IPS-18a (cell line): ENCODE results near the gene RBM28.

Source experiments
- H3K27ac ChIP-seq: one replicate; pipeline ENCODE4 v1.5.1; 2013; ENCODE audit warnings: low read length
- H3K27me3 ChIP-seq: one replicate; pipeline ENCODE4 v1.6.1; 2013; ENCODE audit warnings: mild to moderate bottlenecking, low read length; ENCODE audit not compliant: control insufficient read depth, insufficient read depth
- H3K36me3 ChIP-seq: one replicate; pipeline ENCODE4 v1.6.1; 2013; ENCODE audit warnings: low read depth, low read length; ENCODE audit not compliant: control insufficient read depth
- H3K4me1 ChIP-seq: one replicate; pipeline ENCODE4 v1.6.1; 2013; ENCODE audit warnings: low read depth, low read length; ENCODE audit not compliant: control insufficient read depth
- H3K4me3 ChIP-seq: one replicate; pipeline ENCODE4 v1.5.1; 2013; ENCODE audit warnings: low read length
- H3K9ac ChIP-seq: one replicate; pipeline ENCODE4 v1.6.1; 2013; ENCODE audit warnings: mild to moderate bottlenecking, low read length, moderate library complexity
- H3K9me3 ChIP-seq: one replicate; pipeline ENCODE4 v1.6.1; 2013; ENCODE audit warnings: low read depth, low read length; ENCODE audit not compliant: control insufficient read depth

Gene RBM28

GRCh38 chr7:128353610-128354009 is 9.9 kb upstream of the RBM28 start:
- no peaks in the 10 kb centered on the region for H3K9me3 ChIP-seq
- no peaks in the 10 kb centered on the region for H3K36me3 ChIP-seq
- H3K27me3 ChIP-seq = peaks cover 50% of the 10 kb centered on the region
- no peak overlapping the region for H3K27ac ChIP-seq
- no peak overlapping the region for H3K4me3 ChIP-seq
- H3K9ac ChIP-seq = no peak overlapping the region
- H3K4me1 ChIP-seq = no peaks in the 10 kb centered on the region

GRCh38 chr7:128353189-128353588 is 9.5 kb upstream of the RBM28 start:
- Histone ChIP-seq H3K36me3 (no peaks in the 10 kb centered on the region), H3K27ac (no peak overlapping the region), H3K9ac (no peak overlapping the region), H3K4me3 (no peak overlapping the region), H3K4me1 (no peaks in the 10 kb centered on the region), H3K27me3 (peaks cover 46% of the 10 kb centered on the region), H3K9me3 (no peaks in the 10 kb centered on the region)

- Histone ChIP-seq H3K27ac (no peak overlapping the region), H3K4me3 (no peak overlapping the region), H3K9me3 (no peaks in the 10 kb centered on the region), H3K36me3 (no peaks in the 10 kb centered on the region), H3K4me1 (no peaks in the 10 kb centered on the region), H3K9ac (no peak overlapping the region), H3K27me3 (peaks cover 40% of the 10 kb centered on the region)
These were observed 8.9 kb upstream of the RBM28 start for GRCh38 chr7:128352636-128353035.

- no peak overlapping the region for H3K27ac ChIP-seq
- no peaks in the 10 kb centered on the region for H3K4me1 ChIP-seq
- H3K36me3 ChIP-seq = no peaks in the 10 kb centered on the region
- no peak overlapping the region for H3K4me3 ChIP-seq
- H3K27me3 ChIP-seq = peaks cover 40% of the 10 kb centered on the region
- H3K9me3 ChIP-seq = no peaks in the 10 kb centered on the region
- no peak overlapping the region for H3K9ac ChIP-seq
These were observed 8.4 kb upstream of the RBM28 start for GRCh38 chr7:128352153-128352537.

- no peak overlapping the region for H3K9ac ChIP-seq
- peaks cover 40% of the 10 kb centered on the region for H3K27me3 ChIP-seq
- no peaks in the 10 kb centered on the region for H3K9me3 ChIP-seq
- H3K4me1 ChIP-seq = no peaks in the 10 kb centered on the region
- H3K27ac ChIP-seq = no peak overlapping the region
- H3K4me3 ChIP-seq = no peak overlapping the region
- H3K36me3 ChIP-seq = no peaks in the 10 kb centered on the region
These were observed 7.8 kb upstream of the RBM28 start for GRCh38 chr7:128351296-128352152.

GRCh38 chr7:128350708-128351295 is 7.1 kb upstream of the RBM28 start:
- Histone ChIP-seq H3K27me3 (peaks cover 40% of the 10 kb centered on the region), H3K9me3 (no peaks in the 10 kb centered on the region), H3K4me1 (no peaks in the 10 kb centered on the region), H3K27ac (no peak overlapping the region), H3K36me3 (no peaks in the 10 kb centered on the region), H3K4me3 (no peak overlapping the region), H3K9ac (no peak overlapping the region)

- no peak overlapping the region for H3K4me3 ChIP-seq
- no peak overlapping the region for H3K9ac ChIP-seq
- H3K27me3 ChIP-seq = peaks cover 40% of the 10 kb centered on the region
- H3K9me3 ChIP-seq = no peaks in the 10 kb centered on the region
- no peaks in the 10 kb centered on the region for H3K4me1 ChIP-seq
- no peak overlapping the region for H3K27ac ChIP-seq
- H3K36me3 ChIP-seq = no peaks in the 10 kb centered on the region
These were observed 5.7 kb upstream of the RBM28 start for GRCh38 chr7:128349466-128349825.

- no peak overlapping the region for H3K27ac ChIP-seq
- H3K4me1 ChIP-seq = no peaks in the 10 kb centered on the region
- peaks cover 23% of the 10 kb centered on the region for H3K27me3 ChIP-seq
- H3K9ac ChIP-seq = no peak overlapping the region
- no peaks in the 10 kb centered on the region for H3K9me3 ChIP-seq
- no peaks in the 10 kb centered on the region for H3K36me3 ChIP-seq
- H3K4me3 ChIP-seq = no peak overlapping the region
These were observed 4.0 kb upstream of the RBM28 start for GRCh38 chr7:128347647-128348097.

- Histone ChIP-seq H3K9me3 (no peaks in the 10 kb centered on the region), H3K4me3 (no peak overlapping the region), H3K36me3 (peaks cover 3% of the 10 kb centered on the region), H3K27me3 (no peaks in the 10 kb centered on the region), H3K9ac (no peak overlapping the region), H3K4me1 (no peaks in the 10 kb centered on the region), H3K27ac (no peak overlapping the region)
These were observed 695 bp upstream of the RBM28 start for GRCh38 chr7:128344431-128344774.

GRCh38 chr7:128341733-128342132 is 2.0 kb downstream of the RBM28 start:
- Histone ChIP-seq H3K27me3 (no peaks in the 10 kb centered on the region), H3K27ac (no peak overlapping the region), H3K4me1 (no peaks in the 10 kb centered on the region), H3K36me3 (peaks cover 26% of the 10 kb centered on the region), H3K9me3 (no peaks in the 10 kb centered on the region), H3K4me3 (peak overlapping the region; percentile 95), H3K9ac (no peak overlapping the region)

GRCh38 chr7:128335730-128336129 is 8.0 kb downstream of the RBM28 start:
- no peaks in the 10 kb centered on the region for H3K27me3 ChIP-seq
- no peak overlapping the region for H3K4me3 ChIP-seq
- no peaks in the 10 kb centered on the region for H3K9me3 ChIP-seq
- no peak overlapping the region for H3K27ac ChIP-seq
- peaks cover 76% of the 10 kb centered on the region for H3K36me3 ChIP-seq
- no peaks in the 10 kb centered on the region for H3K4me1 ChIP-seq
- H3K9ac ChIP-seq = no peak overlapping the region

GRCh38 chr7:128324368-128324680 is 19.4 kb downstream of the RBM28 start:
- Histone ChIP-seq H3K4me1 (no peaks in the 10 kb centered on the region), H3K27me3 (no peaks in the 10 kb centered on the region), H3K9ac (no peak overlapping the region), H3K4me3 (no peak overlapping the region), H3K36me3 (peaks cover 73% of the 10 kb centered on the region), H3K27ac (no peak overlapping the region), H3K9me3 (no peaks in the 10 kb centered on the region)
